NCI-H1417 treated with DMSO at 0.1 percent for 48 hours (cell line): ENCODE results near the gene B4GALT3.

Experiments used
- DNase-seq: peaks from one replicate; lab custom pipeline; 2025; lab: John Stamatoyannopoulos, UW

Gene B4GALT3

GRCh38 chr1:161162806-161163205 is 14.5 kb downstream of the B4GALT3 start:
- no peak for DNase-seq

- DNase-seq = no peak
Observed at GRCh38 chr1:161162052-161162451, 15.3 kb downstream of the B4GALT3 start.

- no peak for DNase-seq
Observed at GRCh38 chr1:161161652-161162051, 15.7 kb downstream of the B4GALT3 start.

- no peak for DNase-seq
Observed at GRCh38 chr1:161160671-161161145, 16.6 kb downstream of the B4GALT3 start.

- DNase-seq = no peak
Observed at GRCh38 chr1:161159913-161160243, 17.4 kb downstream of the B4GALT3 start.

- DNase-seq = peak; percentile 50
Observed at GRCh38 chr1:161159087-161159912, 18.0 kb downstream of the B4GALT3 start, which contains the start of gene USP21. USP21 (plus strand) TSS chr1:161159500; CDS start chr1:161160641, 1,141 bp downstream.

- DNase-seq = no peak
Observed at GRCh38 chr1:161158316-161159010, 18.8 kb downstream of the B4GALT3 start.

GRCh38 chr1:161157867-161158266 is 19.4 kb downstream of the B4GALT3 start:
- DNase-seq = no peak

- peak; percentile 58 for DNase-seq
Observed at GRCh38 chr1:161153682-161154337, 23.5 kb downstream of the B4GALT3 start, which contains the start of gene UFC1. UFC1 (plus strand) TSS chr1:161153978; CDS start chr1:161153998, 20 bp downstream.

GRCh38 chr1:161153176-161153575 is 24.1 kb downstream of the B4GALT3 start:
- DNase-seq = no peak

GRCh38 chr1:161145832-161146231 is 31.5 kb downstream of the B4GALT3 start:
- no peak for DNase-seq

- DNase-seq = no peak
Observed at GRCh38 chr1:161140755-161141400, 36.4 kb downstream of the B4GALT3 start.

- no peak for DNase-seq
Observed at GRCh38 chr1:161139766-161140165, 37.5 kb downstream of the B4GALT3 start.

GRCh38 chr1:161138431-161138830 is 38.9 kb downstream of the B4GALT3 start:
- DNase-seq = no peak

GRCh38 chr1:161137881-161138280 is 39.4 kb downstream of the B4GALT3 start:
- DNase-seq = no peak

GRCh38 chr1:161133220-161133740 is 44.0 kb downstream of the B4GALT3 start:
- DNase-seq = no peak

- peak; percentile 88 for DNase-seq
Observed at GRCh38 chr1:161132410-161133219, 44.7 kb downstream of the B4GALT3 start, which contains the start of gene DEDD. DEDD (minus strand) TSS chr1:161132667; CDS start chr1:161124462, 8,205 bp downstream.

GRCh38 chr1:161131523-161132409 is 45.5 kb downstream of the B4GALT3 start:
- DNase-seq = no peak

GRCh38 chr1:161130266-161130665 is 47.0 kb downstream of the B4GALT3 start:
- no peak for DNase-seq
